ENCODE results near the gene LYVE1. TPM values are rescaled to one million over a fixed set of nuclear protein-coding genes. Genes with fewer than 3 reads are reported as not detected.
"Not testable (repeated sequence)": the region's sequence is repeated elsewhere in the genome, so short reads cannot be mapped to it uniquely, and the experiment has no call there.

Gene LYVE1
- total RNA-seq, 1 donor from 2014 or later, result 0.27 TPM

GRCh38 chr11:10599388-10600175 is 31.1 kb upstream of the LYVE1 start:
- no peak for DNase-seq (ENCODE audit: low read depth)
- Mint-ChIP-seq H3K36me3 (ENCODE audit: low read depth, unreplicated experiment) (peaks cover 6% of the 10 kb centered on the region), H3K27me3 (ENCODE audit: low read depth, unreplicated experiment) (peaks cover 7% of the 10 kb centered on the region), H3K4me1 (ENCODE audit: low read depth, unreplicated experiment) (peaks cover 18% of the 10 kb centered on the region), H3K27ac (ENCODE audit: unreplicated experiment) (no peak overlapping the region), H3K4me3 (ENCODE audit: unreplicated experiment) (no peak overlapping the region), H3K9me3 (ENCODE audit: unreplicated experiment) (no peaks in the 10 kb centered on the region)
- Histone ChIP-seq H3K79me2 (ENCODE audit: insufficient read depth, low read length) (no peaks in the 10 kb centered on the region), H3K27me3 (ENCODE audit: insufficient read depth, low read length) (no peaks in the 10 kb centered on the region), H2AFZ (ENCODE audit: low read depth, low read length) (no peak overlapping the region), H4K20me1 (ENCODE audit: insufficient read depth, low read length) (no peaks in the 10 kb centered on the region), H3K4me1 (ENCODE audit: insufficient read depth, low read length) (peaks cover 5% of the 10 kb centered on the region), H3K9ac (ENCODE audit: low read length) (no peak overlapping the region), H3K36me3 (ENCODE audit: insufficient read depth, low read length) (no peaks in the 10 kb centered on the region), H3K4me3 (ENCODE audit: insufficient read depth, low read depth, low read length) (no peak overlapping the region), H3K9me3 (ENCODE audit: insufficient read depth, low read depth, low read length) (no peaks in the 10 kb centered on the region), H3K27ac (ENCODE audit: low read depth, low read length) (no peak overlapping the region), H3K4me2 (ENCODE audit: low read length) (no peak overlapping the region)
- TF ChIP-seq EZH2 (IDR thresholded peaks at IDR 0.05; ENCODE audit: insufficient read depth, low read length), result no peak
- TF ChIP-seq, protein P1, sequence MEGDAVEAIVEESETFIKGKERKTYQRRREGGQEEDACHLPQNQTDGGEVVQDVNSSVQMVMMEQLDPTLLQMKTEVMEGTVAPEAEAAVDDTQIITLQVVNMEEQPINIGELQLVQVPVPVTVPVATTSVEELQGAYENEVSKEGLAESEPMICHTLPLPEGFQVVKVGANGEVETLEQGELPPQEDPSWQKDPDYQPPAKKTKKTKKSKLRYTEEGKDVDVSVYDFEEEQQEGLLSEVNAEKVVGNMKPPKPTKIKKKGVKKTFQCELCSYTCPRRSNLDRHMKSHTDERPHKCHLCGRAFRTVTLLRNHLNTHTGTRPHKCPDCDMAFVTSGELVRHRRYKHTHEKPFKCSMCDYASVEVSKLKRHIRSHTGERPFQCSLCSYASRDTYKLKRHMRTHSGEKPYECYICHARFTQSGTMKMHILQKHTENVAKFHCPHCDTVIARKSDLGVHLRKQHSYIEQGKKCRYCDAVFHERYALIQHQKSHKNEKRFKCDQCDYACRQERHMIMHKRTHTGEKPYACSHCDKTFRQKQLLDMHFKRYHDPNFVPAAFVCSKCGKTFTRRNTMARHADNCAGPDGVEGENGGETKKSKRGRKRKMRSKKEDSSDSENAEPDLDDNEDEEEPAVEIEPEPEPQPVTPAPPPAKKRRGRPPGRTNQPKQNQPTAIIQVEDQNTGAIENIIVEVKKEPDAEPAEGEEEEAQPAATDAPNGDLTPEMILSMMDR (IDR thresholded peaks at IDR 0.05; ENCODE audit: insufficient read depth, low read depth, low read length), result no peak
- no peak for FAIRE-seq

DNA sequence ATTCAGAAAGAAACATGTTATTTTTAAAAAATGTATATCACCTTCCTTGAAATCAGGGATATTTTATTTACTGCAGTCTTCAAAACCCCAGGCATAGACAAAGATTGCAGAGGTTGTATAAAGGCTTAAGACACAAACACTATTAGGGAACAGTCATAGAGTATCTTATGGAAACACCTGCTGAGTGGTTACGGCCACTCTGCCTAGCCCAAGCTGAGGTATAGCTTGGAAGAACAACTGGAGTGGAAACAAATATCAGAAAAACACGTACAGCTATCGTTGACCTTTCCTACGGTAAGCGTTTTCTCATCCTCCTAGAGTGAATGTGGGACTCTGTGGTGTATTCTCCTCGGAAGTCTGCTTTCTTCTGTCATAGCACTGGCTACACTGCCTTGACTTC is 30.4 kb upstream of the LYVE1 start:
- Histone ChIP-seq H3K9me3 (ENCODE audit: insufficient read depth, low read depth, low read length) (no peaks in the 10 kb centered on the region), H3K79me2 (ENCODE audit: insufficient read depth, low read length) (no peaks in the 10 kb centered on the region), H3K4me3 (ENCODE audit: insufficient read depth, low read depth, low read length) (no peak overlapping the region), H3K36me3 (ENCODE audit: insufficient read depth, low read length) (no peaks in the 10 kb centered on the region), H2AFZ (ENCODE audit: low read depth, low read length) (no peak overlapping the region), H3K9ac (ENCODE audit: low read length) (no peak overlapping the region), H3K4me1 (ENCODE audit: insufficient read depth, low read length) (no peaks in the 10 kb centered on the region), H4K20me1 (ENCODE audit: insufficient read depth, low read length) (no peaks in the 10 kb centered on the region), H3K27ac (ENCODE audit: low read depth, low read length) (no peak overlapping the region), H3K4me2 (ENCODE audit: low read length) (no peak overlapping the region), H3K27me3 (ENCODE audit: insufficient read depth, low read length) (no peaks in the 10 kb centered on the region)
- H3K27ac Mint-ChIP-seq (ENCODE audit: unreplicated experiment), result no peak overlapping the region
- DNase-seq (ENCODE audit: low read depth) (no peak), FAIRE-seq (no peak)
- peaks cover 11% of the 10 kb centered on the region for H3K4me1 Mint-ChIP-seq (ENCODE audit: low read depth, unreplicated experiment)
- no peak overlapping the region for H3K4me3 Mint-ChIP-seq (ENCODE audit: unreplicated experiment)
- peaks cover 2% of the 10 kb centered on the region for H3K36me3 Mint-ChIP-seq (ENCODE audit: low read depth, unreplicated experiment)
- H3K9me3 Mint-ChIP-seq (ENCODE audit: unreplicated experiment), result no peaks in the 10 kb centered on the region
- H3K27me3 Mint-ChIP-seq (ENCODE audit: low read depth, unreplicated experiment), result peaks cover 7% of the 10 kb centered on the region
- no peak for TF ChIP-seq EZH2 (IDR thresholded peaks at IDR 0.05; ENCODE audit: insufficient read depth, low read length)
- TF ChIP-seq, protein P1 (IDR thresholded peaks at IDR 0.05; ENCODE audit: insufficient read depth, low read depth, low read length), result no peak

DNA sequence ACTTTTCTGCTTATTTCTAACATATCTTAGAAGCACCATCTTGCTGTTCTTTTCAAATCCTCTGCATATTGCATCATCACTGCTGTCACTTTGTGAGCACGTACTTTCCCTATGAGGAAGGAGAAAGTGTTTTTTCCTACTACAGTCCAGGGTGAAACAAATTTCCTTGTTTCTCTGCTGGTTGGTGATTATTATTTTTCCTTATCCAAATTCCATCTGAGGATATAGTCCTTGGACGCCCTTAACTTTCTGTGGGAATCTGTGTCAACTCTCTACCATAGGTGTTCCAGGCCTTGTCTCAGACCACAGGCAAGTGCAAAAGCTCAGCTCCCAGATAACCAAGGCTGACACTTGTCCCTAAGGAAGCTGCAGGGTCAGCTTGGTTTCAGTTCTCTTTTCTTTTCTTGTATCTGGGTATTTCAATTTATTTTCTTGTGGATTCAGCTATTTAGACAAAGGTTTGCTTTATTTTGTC is 29.4 kb upstream of the LYVE1 start:
- DNase-seq (ENCODE audit: low read depth) (no peak), FAIRE-seq (no peak)
- Mint-ChIP-seq H3K27ac (ENCODE audit: unreplicated experiment) (no peak overlapping the region), H3K9me3 (ENCODE audit: unreplicated experiment) (no peaks in the 10 kb centered on the region), H3K27me3 (ENCODE audit: low read depth, unreplicated experiment) (peaks cover 7% of the 10 kb centered on the region), H3K4me1 (ENCODE audit: low read depth, unreplicated experiment) (peaks cover 20% of the 10 kb centered on the region), H3K4me3 (ENCODE audit: unreplicated experiment) (no peak overlapping the region), H3K36me3 (ENCODE audit: low read depth, unreplicated experiment) (peaks cover 2% of the 10 kb centered on the region)
- H3K4me1 ChIP-seq (ENCODE audit: insufficient read depth, low read length), result peaks cover 3% of the 10 kb centered on the region
- no peak overlapping the region for H3K9ac ChIP-seq (ENCODE audit: low read length)
- H3K4me2 ChIP-seq (ENCODE audit: low read length), result no peak overlapping the region
- no peaks in the 10 kb centered on the region for H3K79me2 ChIP-seq (ENCODE audit: insufficient read depth, low read length)
- H3K36me3 ChIP-seq (ENCODE audit: insufficient read depth, low read length), result no peaks in the 10 kb centered on the region
- H3K4me3 ChIP-seq (ENCODE audit: insufficient read depth, low read depth, low read length), result no peak overlapping the region
- no peak overlapping the region for H2AFZ ChIP-seq (ENCODE audit: low read depth, low read length)
- TF ChIP-seq, protein P1 (IDR thresholded peaks at IDR 0.05; ENCODE audit: insufficient read depth, low read depth, low read length), result no peak
- no peak for TF ChIP-seq EZH2 (IDR thresholded peaks at IDR 0.05; ENCODE audit: insufficient read depth, low read length)
- H4K20me1 ChIP-seq (ENCODE audit: insufficient read depth, low read length), result no peaks in the 10 kb centered on the region
- H3K27me3 ChIP-seq (ENCODE audit: insufficient read depth, low read length), result no peaks in the 10 kb centered on the region
- no peak overlapping the region for H3K27ac ChIP-seq (ENCODE audit: low read depth, low read length)
- no peaks in the 10 kb centered on the region for H3K9me3 ChIP-seq (ENCODE audit: insufficient read depth, low read depth, low read length)

DNA sequence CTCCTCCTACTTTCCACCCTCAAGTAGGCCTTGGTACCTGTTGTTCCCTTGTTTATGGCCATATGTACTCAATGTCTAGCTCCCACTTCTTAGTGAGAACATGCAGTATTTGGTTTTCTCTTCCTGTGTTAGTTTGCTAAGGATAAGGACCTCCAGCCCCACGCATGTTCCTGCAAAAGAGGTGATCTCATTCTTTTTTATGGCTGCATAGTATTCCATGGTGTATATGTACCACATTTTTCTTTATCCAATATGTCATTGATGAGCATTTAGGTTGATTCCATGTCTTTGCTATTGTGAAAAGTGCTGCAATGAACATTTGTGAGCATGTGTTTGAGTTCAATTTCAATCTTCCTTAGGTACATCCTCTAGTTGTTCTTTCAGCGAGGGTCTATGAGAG is 27.4 kb upstream of the LYVE1 start:
- H3K4me3 Mint-ChIP-seq (ENCODE audit: unreplicated experiment); H3K36me3 ChIP-seq (ENCODE audit: insufficient read depth, low read length); FAIRE-seq; H3K27ac ChIP-seq (ENCODE audit: low read depth, low read length); H3K27ac Mint-ChIP-seq (ENCODE audit: unreplicated experiment); H2AFZ ChIP-seq (ENCODE audit: low read depth, low read length); DNase-seq (ENCODE audit: low read depth); H3K4me3 ChIP-seq (ENCODE audit: insufficient read depth, low read depth, low read length); H3K9ac ChIP-seq (ENCODE audit: low read length); H4K20me1 ChIP-seq (ENCODE audit: insufficient read depth, low read length); H3K27me3 ChIP-seq (ENCODE audit: insufficient read depth, low read length); H3K9me3 ChIP-seq (ENCODE audit: insufficient read depth, low read depth, low read length); H3K4me2 ChIP-seq (ENCODE audit: low read length); H3K27me3 Mint-ChIP-seq (ENCODE audit: low read depth, unreplicated experiment); H3K79me2 ChIP-seq (ENCODE audit: insufficient read depth, low read length); H3K36me3 Mint-ChIP-seq (ENCODE audit: low read depth, unreplicated experiment); H3K9me3 Mint-ChIP-seq (ENCODE audit: unreplicated experiment): not testable (repeated sequence)
- peaks cover 16% of the 10 kb centered on the region for H3K4me1 ChIP-seq (ENCODE audit: insufficient read depth, low read length)
- H3K4me1 Mint-ChIP-seq (ENCODE audit: low read depth, unreplicated experiment), result peaks cover 35% of the 10 kb centered on the region

Data from astrocyte (in vitro differentiated cells and primary cell).